Measurements from ENCODE around the gene NCR2. TPM values are rescaled to one million over a fixed set of nuclear protein-coding genes. Genes with fewer than 3 reads are reported as not detected.

Gene NCR2
- total RNA-seq, 1 experiment from 2014 or later: not detected

GRCh38 chr6:41327177-41327576 is 8.2 kb upstream of the NCR2 start:
- H3K27ac ChIP-seq (ENCODE audit: insufficient read length, low read depth, low read length): no peak overlapping the region
- H3K23me2 ChIP-seq (ENCODE audit: insufficient read length, low read depth, low read length, poor library complexity, severe bottlenecking): no peaks in the 10 kb centered on the region
- no peak overlapping the region for H4K8ac ChIP-seq (replicated peaks; ENCODE audit: insufficient read length, low read depth, low read length)
- no peak overlapping the region for H3K4ac ChIP-seq (ENCODE audit: low read depth, low read length)
- H3K9ac ChIP-seq (ENCODE audit: extremely low read depth, insufficient read length, low read length): no peak overlapping the region
- H4K5ac ChIP-seq (ENCODE audit: insufficient read length, low read depth, low read length): no peak overlapping the region
- no peak overlapping the region for H2BK120ac ChIP-seq (ENCODE audit: low read depth, low read length, poor library complexity, severe bottlenecking)
- no peak overlapping the region for H3K56ac ChIP-seq (ENCODE audit: insufficient read length, low read depth, low read length)
- no peak overlapping the region for H3K4me2 ChIP-seq (ENCODE audit: insufficient read depth, insufficient read length, low read length)
- no peaks in the 10 kb centered on the region; the same call in 1 of the 2 replicates for H3K4me1 ChIP-seq (ENCODE audit: insufficient read depth, low read length)
- no peaks in the 10 kb centered on the region for H3K79me2 ChIP-seq (ENCODE audit: insufficient read depth, low read length)
- H3K18ac ChIP-seq (ENCODE audit: insufficient read length, low read depth, low read length): no peak overlapping the region
- H3T11ph ChIP-seq (ENCODE audit: low read length): no peak overlapping the region
- TF ChIP-seq CTCF (conservative IDR thresholded peaks at IDR 0.05): no peak
- no peak overlapping the region for H3K23ac ChIP-seq (ENCODE audit: insufficient read length, low read depth, low read length)
- Mint-ChIP-seq H3K27me3 (ENCODE audit: low read depth) (peaks cover 19% of the 10 kb centered on the region), H3K4me1 (peaks cover 0 to 8% of the 10 kb centered on the region in 2 experiments; a peak in 3 of 4 replicates), H3K4me3 (no peak overlapping the region), H3K36me3 (ENCODE audit: insufficient read depth in 1 of 3, low read depth in 3 of 3) (no peaks in the 10 kb centered on the region), H3K27ac (no peak overlapping the region), H3K9me3 (no peaks in the 10 kb centered on the region)
- H4K91ac ChIP-seq (ENCODE audit: insufficient read length, low read depth, low read length): no peak overlapping the region
- H2BK15ac ChIP-seq (ENCODE audit: low read depth, low read length): no peak overlapping the region
- H3K14ac ChIP-seq (ENCODE audit: insufficient read depth, low read length): no peak overlapping the region
- WGBS (ENCODE audit: extremely low coverage, insufficient read length, low lambda C conversion rate): no CpG with 5 or more reads among the region's 2 CpGs
- H2AFZ ChIP-seq (ENCODE audit: low read length): no peak overlapping the region
- DNase-seq: no peak
- no peak overlapping the region for H2AK5ac ChIP-seq (ENCODE audit: insufficient read length, low read length)
- H3K9me3 ChIP-seq (ENCODE audit: control insufficient read depth, low read depth, low read length): no peaks in the 10 kb centered on the region
- H4K20me1 ChIP-seq (ENCODE audit: control insufficient read depth, insufficient read depth, insufficient read length): no peaks in the 10 kb centered on the region
- no peak overlapping the region for H2BK12ac ChIP-seq (ENCODE audit: insufficient read length, low read depth, low read length)
- H3K27me3 ChIP-seq (ENCODE audit: insufficient read depth, low read length): no peaks in the 10 kb centered on the region
- no peak overlapping the region for H2BK5ac ChIP-seq (ENCODE audit: insufficient read length, low read length)
- H3K79me1 ChIP-seq (ENCODE audit: insufficient read depth, low read depth, low read length, poor library complexity, severe bottlenecking): no peaks in the 10 kb centered on the region
- no peak overlapping the region for H2BK20ac ChIP-seq (ENCODE audit: low read depth, low read length, poor library complexity, severe bottlenecking)

All from H9 (cell line).